K562 (cell line): ENCODE results near the gene SFXN5. TPM values are rescaled to one million over a fixed set of nuclear protein-coding genes. Genes with fewer than 3 reads are reported as not detected.

ENCODE experiments used
- CBX1 ChIP-seq: sonication (generic); IDR thresholded peaks from 2 replicates; pipeline ENCODE4 v1.6.1; 2016; ENCODE audit warnings: antibody characterized with exemption, low read depth, mild to moderate bottlenecking
- EGR1 ChIP-seq: fragments of 450-650 bp; conservative IDR thresholded peaks from 2 replicates; pipeline ENCODE4 v1.6.1; 2017; ENCODE audit warnings: mild to moderate bottlenecking
- TAF7 ChIP-seq: fragments of 450-650 bp; IDR thresholded peaks from 2 replicates; pipeline ENCODE4 v1.6.1; 2016; ENCODE audit warnings: missing genetic modification characterization, missing compliant biosample characterization
- ZBTB7A ChIP-seq: IDR thresholded peaks from 2 replicates; pipeline ENCODE4 v1.6.1; 2011; ENCODE audit warnings: low read depth, mild to moderate bottlenecking, low read length, moderate library complexity, borderline replicate concordance; ENCODE audit not compliant: control insufficient read depth
- ZNF780A ChIP-seq: fragments of 250-450 bp; sonication (Bioruptor Pico); IDR thresholded peaks from 2 replicates; pipeline ENCODE4 v1.5.0; 2021; ENCODE audit warnings: mild to moderate bottlenecking
- polyA plus RNA-seq, 8 experiments: library from polyadenylated mRNA; depleted of rRNA in 4 of 8; stranded (reverse) in 5 of 8; unstranded in 3 of 8; fragments of >200 nt; fragmentation: Nextera tagmentation in 2 of 8; fragmentation: Illumina TruSeq in 1 of 8; extraction: Ambion mirVana in 2 of 8; extraction: Trizol in 1 of 8; gene quantifications; 2 replicates each; pipeline versions ENCODE4 v1.2.1 to v1.2.3, GENCODE V29; 2011 to 2014; ENCODE audit warnings: inconsistent platforms in 1 of 8, missing spikeins in 1 of 8
- total RNA-seq, 7 experiments: library from RNA; depleted of rRNA in 6 of 7; stranded (reverse); fragments of >200 nt in 6 of 7; fragmentation: Illumina TruSeq in 2 of 7; extraction: Trizol in 2 of 7; gene quantifications; 2 replicates each; pipeline versions ENCODE4 v1.2.1 to v1.2.3, GENCODE V29; 2011 to 2021; ENCODE audit warnings: low replicate concordance in 1 of 7
- TF ChIP-seq, protein P1 (sequence below), 2 experiments: fragments of 450-650 bp; IDR thresholded peaks; 2 replicates each; pipeline ENCODE4 v1.6.1; 2018; ENCODE audit warnings: mild to moderate bottlenecking in 2 of 2, low read depth in 1 of 2; ENCODE audit not compliant: partially characterized antibody in 2 of 2

The SFXN5 gene
- total and polyA plus RNA-seq, 9 of the 15 experiments (the other 6 are each of a cell fraction or from before 2014, with no cell fraction given): 8.3 to 22.6 (median 16.0) TPM

DNA sequence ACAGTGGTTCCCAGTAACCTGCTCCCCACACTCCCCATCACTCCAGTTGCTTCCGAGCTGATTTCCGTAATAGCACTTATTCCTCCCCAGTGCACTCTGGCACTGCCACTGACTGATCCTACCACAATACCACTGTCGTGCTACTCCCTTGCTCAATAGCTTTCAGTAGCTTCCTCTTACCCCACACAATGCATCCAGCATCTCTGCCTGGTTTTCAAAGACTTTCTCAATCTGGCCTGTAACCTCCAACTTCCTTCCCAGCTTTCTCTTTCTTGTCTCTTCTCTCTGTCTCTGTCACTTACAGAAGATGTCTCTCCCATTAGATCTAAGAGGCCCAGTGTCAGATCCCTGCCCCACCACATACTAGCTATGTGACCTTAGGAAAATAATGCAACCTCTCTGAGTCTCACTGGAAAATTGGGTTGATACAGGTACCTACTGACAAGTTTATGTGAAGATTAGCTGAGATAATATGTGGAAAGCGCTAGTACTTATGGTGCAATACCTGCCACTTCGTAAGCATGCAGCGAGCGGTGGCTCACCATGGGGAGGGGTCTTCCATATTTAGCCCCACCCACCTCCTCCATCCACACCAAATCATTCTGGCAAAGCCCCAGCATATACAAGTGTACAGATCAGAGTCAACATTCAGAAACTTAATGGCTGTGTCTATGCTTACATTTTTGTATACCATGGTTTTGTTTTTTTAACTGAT, 36.7 kb downstream of the SFXN5 start (continued):
- TF ChIP-seq EGR1: no peak
- TF ChIP-seq ZBTB7A: no peak
- no peak for TF ChIP-seq CBX1
- TF ChIP-seq, protein P1, sequence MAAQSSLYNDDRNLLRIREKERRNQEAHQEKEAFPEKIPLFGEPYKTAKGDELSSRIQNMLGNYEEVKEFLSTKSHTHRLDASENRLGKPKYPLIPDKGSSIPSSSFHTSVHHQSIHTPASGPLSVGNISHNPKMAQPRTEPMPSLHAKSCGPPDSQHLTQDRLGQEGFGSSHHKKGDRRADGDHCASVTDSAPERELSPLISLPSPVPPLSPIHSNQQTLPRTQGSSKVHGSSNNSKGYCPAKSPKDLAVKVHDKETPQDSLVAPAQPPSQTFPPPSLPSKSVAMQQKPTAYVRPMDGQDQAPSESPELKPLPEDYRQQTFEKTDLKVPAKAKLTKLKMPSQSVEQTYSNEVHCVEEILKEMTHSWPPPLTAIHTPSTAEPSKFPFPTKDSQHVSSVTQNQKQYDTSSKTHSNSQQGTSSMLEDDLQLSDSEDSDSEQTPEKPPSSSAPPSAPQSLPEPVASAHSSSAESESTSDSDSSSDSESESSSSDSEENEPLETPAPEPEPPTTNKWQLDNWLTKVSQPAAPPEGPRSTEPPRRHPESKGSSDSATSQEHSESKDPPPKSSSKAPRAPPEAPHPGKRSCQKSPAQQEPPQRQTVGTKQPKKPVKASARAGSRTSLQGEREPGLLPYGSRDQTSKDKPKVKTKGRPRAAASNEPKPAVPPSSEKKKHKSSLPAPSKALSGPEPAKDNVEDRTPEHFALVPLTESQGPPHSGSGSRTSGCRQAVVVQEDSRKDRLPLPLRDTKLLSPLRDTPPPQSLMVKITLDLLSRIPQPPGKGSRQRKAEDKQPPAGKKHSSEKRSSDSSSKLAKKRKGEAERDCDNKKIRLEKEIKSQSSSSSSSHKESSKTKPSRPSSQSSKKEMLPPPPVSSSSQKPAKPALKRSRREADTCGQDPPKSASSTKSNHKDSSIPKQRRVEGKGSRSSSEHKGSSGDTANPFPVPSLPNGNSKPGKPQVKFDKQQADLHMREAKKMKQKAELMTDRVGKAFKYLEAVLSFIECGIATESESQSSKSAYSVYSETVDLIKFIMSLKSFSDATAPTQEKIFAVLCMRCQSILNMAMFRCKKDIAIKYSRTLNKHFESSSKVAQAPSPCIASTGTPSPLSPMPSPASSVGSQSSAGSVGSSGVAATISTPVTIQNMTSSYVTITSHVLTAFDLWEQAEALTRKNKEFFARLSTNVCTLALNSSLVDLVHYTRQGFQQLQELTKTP (IDR thresholded peaks at IDR 0.05; ENCODE audit: low read depth in 1 of 2, partially characterized antibody in 2 of 2): no peak
- TF ChIP-seq TAF7 (tag): no peak
- TF ChIP-seq ZNF780A (CRISPR knock-in tag): no peak
